Hematopoietic multipotent progenitor cell treated with erythropoietin and hydrocortisone succinate and interleukin-3 and kit ligand, for 15 days (in vitro differentiated cells): Measurements from ENCODE around the gene CADPS2.

Source experiments
- DNase-seq: peaks from one replicate; pipeline ENCODE4 v3.0.0-alpha.2; 2015; ENCODE audit warnings: low spot score

The CADPS2 gene

DNA sequence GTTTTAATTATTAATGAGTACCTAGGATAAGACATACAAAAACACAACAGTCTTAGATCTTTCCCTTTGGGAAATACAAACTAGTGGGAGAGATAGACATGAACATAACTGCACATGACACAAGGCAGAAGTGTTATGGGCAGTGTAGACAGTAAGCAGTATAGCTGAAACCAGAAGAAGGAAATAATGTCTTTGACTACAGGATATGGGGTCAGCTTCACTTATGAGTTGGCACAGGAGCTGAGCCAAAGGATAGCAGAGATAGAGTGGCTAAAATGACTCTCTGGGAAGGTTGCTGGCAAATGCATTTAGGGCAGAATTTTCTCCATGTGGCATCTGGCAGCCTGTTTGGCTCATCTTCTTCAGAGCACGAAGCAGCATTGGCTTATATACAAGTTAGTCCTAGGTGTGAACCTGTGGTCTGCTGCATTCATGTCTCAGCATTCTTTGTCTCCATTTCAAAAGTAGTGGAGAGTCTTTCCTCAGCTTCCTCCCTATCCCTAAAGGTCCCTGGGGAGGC lies 521.4 kb downstream of the CADPS2 start:
- no peak for DNase-seq

DNA sequence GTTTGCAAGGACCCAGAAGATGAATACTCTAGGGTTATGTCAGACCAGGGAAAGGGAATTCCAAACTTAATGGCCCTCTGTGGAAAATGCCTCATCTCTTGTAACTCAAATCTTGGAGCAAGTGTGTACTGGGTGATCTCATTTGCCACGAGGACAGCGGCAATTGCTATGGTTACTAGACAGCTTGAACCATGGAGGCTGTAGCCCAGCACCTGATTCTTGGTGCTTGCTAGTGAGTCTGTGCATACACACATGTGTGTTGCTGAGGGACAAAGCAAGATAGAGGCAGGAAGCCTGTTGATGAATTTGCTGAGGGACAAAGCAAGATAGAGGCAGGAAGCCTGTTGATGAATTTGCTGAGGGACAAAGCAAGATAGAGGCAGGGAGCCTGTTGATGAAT lies 523.1 kb downstream of the CADPS2 start:
- no peak for DNase-seq

DNA sequence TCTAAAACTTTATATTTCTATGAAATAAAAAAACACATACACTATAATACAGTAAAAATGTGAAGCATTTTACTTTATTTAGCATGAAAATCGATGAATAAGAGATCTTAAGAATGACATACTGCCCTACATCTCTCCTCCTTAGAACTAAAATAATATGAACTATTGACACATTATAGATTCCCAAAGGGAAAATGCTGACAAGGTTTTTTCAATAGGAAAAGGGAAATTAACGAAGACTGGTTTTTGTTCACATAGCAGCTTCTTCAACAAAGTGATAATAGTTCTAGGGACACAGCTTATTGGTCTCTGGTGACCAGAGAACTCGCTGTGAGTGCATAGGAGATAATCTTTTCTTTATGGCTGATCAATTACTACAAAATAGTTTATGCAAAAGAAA lies 523.8 kb downstream of the CADPS2 start:
- no peak for DNase-seq

DNA sequence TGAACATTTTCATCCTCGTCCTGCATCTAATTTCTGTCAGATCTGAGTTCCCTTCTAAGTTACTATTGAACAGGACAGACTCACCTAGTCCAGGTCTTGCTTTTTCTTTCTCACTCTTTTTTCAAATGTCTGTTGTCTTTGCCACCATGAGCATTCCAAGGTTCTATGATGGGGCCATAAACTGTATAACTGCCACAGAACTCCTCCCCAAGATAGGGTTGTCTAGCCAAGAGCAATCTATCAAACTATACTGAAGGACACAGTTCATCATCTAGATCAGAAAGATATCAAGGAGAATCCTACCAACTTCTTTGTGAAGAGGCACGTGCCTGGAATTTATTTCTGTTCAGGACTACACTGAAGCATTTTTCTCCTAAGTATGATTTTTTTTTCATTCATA lies 531.6 kb downstream of the CADPS2 start:
- DNase-seq: no peak

DNA sequence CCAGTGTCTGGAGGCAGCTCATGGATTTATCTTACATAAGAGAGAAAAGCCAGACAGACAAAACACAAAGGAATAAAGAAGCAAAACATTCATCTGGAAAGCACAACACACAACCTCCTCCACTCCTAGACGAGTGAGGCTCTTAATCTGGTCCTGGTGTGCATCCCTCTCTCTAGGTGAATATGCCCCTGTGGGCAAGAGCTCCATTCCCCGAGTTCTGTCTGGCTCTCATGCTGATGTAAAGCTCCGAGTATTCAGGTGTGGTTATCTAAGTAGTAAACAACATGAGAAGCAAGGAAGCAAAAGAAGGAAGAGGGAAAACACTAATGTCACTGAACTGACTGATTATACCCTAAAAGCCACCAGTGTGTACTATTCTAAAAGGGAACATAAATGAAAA lies 533.8 kb downstream of the CADPS2 start:
- DNase-seq: no peak

DNA sequence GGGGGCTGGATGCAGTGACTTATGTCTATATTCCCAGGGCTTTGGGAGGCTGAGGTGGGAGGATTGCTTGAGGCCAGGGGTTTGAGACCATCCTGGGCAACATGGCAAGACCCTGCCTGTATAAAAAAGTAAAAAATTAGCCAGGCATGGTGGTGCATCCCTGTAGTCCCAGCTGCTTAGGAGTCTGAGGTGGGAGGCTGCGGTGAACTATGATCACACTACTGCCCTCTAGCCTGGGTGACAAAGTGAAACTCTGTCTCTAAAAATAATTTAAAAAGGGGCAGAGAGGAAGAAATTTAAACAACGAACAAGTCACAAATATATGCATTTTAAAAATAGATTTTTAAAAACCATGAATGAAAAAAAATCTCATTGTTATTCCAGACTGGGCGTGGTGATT lies 535.6 kb downstream of the CADPS2 start:
- no peak for DNase-seq

DNA sequence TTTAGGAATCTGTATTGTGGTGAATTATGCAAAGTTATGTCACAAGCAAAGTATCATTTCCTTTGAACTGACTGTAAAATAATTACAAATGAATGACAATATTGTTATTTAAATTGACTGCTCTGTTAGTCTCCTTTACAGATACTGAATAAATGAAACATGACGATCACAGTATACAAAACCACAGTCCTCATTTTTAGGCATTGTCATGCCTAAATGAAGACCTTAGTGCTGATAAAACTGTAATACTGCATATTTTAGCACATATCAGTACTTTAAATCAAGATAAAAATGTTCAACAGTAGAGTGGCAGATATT lies 542.0 kb downstream of the CADPS2 start:
- no peak for DNase-seq

DNA sequence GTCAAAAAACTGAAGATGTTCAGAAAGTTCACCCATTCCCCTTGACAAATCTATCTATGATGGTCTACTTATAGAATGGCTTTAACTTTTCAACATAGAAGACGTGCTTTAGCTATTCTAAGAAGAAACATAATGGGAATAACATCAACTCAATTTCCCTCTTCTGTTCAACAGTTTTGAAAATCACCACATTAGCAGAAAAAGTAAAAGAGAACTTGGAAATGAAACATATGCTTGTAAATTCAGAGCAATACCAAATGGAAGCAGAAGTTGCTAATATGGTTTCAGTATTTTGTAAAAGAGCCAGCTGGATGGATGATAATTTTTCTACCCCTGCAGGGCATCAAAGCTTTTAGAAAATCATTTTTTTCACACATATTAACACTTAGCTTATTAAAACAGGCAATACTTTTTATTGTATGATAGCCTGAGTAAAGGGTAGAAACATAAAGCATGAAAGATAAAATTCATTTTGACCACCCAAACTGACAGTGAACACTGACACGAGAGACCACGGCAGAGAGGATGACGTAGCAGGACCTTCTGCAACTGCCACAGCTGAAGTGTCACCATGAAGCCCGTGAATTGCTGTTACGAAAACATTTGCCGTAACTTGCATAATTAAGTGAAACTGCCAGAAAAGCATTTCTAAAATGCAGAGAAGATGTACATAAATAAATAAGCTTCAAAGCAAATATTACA lies 542.5 kb downstream of the CADPS2 start:
- no peak for DNase-seq

DNA sequence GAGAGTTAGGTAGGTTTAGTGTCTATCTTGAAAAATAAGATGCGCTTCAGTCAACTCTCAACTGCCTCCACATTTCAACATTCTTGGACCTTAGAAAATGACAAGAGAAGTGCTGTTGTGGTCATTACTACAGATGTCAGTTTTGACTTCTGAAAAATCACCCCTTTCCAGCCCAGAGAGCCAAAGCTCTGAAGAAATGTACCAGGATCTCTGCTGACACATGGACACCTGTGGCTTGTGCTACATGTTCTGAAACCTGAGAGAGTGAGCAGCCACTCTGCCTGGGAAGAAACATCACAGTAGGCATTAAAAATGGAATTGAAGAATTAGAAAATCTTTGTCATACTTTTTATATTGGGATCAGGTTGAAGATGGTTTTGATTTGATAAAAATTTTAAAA lies 545.8 kb downstream of the CADPS2 start:
- DNase-seq: no peak

DNA sequence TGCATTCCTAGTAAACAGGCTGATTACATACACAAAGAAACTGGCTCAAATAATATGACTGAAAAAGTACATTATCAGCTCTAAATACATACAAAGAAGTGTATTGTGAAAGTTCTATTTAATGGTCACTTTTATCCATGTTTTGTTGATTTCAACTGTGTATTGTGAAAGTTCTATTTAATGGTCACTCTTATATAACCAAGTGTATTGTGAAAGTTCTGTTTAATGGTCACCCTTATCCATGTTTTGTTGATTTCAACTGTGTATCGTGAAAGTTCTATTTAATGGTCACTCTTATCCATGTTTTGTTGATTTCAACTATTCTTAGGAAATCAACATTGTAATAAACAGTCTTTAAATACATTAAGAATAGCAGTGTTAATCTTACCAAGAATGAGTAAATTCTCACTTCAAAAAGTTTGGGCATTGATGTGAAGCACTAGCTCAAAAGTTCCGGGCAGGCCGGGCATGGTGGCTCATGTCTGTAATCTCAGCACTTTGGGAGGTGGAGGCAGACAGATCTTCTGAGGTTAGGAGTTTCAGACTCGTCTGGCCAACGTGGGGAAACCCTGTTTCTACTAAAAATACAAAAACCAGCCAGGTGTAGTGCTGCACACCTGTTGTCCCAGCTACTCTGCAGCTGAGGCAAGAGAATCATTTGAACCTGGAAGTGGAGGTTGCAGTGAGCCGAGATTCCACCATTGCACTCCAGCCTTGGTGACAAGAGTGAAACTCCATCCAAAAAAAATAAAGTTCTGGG lies 546.9 kb downstream of the CADPS2 start:
- no peak for DNase-seq

DNA sequence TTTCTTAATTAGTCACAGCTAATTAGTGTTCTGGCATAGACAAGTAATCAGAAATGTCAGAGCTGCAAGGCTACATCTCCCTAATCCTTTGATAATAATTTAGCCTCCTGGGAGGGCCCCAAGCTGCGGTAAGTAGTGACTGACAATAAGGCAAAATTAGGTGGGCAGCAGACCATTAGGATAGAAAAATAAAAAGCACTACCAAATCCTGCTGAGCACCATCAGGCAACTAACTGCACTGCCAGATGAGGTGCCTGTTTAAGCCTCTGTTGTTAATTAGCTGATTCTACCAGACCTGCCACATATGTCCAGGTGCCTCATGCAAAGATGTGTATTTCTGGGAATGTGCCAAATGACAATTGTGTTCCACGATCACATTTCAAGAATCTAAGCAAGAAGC lies 549.2 kb downstream of the CADPS2 start:
- no peak for DNase-seq

DNA sequence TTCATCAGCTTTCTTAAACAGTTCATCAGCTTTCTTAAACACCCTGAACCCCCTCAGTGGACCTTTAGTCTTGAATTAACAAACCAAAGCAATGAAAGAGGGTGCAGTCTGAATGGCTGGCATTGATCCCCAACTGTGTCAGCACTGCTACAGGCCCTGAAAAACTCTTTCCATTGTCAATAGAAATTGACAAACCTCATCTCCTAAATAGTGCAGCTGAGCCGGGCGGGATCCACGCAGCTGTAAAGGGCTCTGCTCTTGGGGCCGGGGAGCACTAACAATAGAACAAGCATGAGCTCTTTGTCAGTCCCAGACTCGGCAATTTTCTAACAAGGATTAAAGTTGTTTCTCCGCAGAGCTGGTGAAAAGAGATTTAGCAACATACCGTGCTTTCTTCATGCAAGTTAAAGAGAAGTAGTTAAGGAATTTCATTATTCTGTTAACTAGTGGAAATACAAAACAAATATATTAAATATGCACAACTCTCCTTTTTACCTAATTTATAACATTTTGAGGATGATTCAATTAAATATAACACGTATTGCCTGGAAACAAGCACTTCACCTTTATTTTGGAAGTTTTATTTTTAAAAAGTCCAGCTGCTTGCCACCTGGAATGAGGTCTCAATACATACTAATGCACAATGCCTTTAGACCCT lies 557.0 kb downstream of the CADPS2 start:
- no peak for DNase-seq

DNA sequence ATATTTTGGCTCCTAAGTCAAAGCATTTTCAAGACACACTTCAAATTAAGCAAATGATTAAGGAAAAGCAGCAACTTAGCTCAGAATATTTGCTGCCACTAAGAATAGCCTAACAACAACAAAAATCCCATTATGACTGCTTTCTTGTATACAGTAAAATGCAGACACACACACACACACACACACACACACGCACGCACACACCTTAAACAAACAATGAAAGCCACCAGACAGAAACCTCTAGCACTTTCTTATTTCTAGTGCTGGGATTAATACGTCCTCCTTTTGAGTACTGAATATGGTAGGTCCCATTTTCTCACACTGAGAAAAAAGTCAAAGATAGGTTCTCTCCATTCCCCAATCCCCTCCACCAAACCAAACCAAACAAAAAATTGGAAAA lies 558.3 kb downstream of the CADPS2 start:
- no peak for DNase-seq

DNA sequence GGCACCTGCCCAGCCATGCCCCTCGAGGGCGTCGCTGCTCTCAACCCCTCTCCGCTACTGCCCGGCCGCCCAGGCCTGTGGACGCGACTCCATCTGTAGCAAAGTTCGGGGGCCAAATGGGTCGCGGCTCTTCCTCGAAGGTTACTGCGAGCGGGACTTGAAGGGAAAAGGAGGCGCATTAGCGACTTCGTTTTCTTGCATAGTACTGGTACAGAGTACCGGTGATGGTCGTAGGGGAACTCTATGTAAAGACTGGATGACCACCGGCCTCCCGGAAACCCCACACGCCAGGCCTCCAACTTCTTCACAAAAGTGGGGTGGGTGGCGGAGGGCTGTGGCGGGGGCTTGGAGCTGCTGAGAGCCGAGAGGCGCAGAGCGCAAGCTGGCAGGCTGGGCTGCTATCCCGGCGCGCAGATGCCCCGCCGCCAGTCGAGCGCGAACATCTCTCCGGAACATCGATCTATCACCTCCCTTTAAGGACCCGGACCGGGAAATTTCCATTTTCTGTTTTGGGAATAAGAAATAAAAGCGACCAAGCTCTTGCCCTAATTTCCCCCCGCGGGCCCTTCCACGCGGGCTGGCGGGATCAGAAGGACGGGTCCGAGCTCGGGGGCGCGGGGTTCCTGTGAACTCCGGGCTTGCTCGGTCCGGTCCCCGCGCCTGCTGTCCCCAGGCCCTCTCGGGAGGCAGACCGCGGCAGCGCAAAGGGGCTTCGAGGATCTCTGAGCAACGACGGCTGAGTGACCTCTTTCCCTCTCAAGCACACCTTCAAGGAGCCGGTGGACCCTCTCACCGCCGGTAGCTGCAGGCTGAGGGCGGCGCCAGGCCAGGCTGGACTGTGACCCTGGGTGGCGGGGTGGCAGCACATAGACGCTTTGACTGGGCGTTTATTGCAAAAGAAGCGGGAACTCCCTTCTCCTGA lies 569.5 kb downstream of the CADPS2 start:
- no peak for DNase-seq

DNA sequence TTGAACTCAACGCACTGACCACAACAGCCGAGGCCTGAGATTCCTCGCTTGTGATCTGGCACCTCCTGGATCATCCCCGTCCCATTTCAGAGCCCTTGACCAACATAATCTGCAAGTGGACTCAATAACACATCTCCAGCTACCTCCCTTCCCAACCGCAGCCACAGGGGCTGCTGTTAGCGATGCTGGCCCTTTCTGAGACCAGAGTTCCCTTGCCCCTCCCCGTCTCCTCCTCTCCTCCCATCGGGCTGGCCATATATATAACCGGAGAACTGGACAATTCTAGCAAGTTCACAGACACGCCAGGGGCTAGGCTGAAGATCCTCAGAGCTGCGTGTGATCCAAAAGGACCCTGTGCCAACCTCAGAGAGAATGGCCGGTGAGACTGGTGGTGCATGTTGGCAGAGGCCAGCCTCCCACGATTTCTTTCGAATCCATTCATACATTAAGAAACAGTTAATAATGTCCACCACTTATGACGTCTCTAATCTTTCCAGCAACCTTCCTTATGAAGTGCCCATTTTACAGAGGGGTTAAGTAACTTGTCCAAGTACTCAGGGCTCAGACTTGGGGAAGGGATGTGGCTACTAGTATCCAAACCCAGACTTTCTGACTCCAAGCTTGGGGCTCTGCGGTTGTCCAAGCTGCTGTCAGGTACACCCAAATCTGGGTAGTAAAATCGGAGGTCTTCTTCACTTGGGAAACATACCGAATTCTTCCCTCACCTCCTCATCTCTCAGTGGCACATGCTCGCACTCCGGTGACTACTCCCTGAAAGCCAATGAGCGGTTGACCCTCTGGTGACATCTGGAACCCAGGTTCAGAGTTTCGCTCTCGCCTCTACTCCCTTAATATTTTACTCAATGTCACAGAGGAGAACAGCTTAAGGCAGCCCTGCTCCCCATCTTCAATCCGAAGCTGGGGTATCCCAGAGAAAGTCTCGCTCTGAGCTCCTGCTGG lies 570.5 kb downstream of the CADPS2 start:
- DNase-seq: no peak

DNA sequence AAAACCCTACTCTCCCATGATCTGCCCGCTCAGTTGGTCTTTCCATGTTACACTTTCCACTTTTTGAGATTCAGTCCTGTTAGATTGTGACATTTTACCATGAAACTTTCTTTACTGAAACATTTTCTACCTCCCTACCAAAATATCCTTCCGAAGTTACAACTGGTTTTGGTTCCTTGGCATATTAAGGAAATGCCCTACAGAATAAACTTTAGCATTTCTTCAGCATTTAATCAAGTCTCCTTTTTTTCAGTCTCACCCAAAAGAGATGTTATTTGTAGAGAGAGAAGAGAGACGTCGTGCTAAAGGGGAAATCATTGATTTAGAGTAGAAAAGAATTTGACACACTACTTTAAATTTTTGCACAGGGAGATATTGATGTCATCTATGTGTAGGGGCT lies 572.0 kb downstream of the CADPS2 start:
- DNase-seq: no peak

DNA sequence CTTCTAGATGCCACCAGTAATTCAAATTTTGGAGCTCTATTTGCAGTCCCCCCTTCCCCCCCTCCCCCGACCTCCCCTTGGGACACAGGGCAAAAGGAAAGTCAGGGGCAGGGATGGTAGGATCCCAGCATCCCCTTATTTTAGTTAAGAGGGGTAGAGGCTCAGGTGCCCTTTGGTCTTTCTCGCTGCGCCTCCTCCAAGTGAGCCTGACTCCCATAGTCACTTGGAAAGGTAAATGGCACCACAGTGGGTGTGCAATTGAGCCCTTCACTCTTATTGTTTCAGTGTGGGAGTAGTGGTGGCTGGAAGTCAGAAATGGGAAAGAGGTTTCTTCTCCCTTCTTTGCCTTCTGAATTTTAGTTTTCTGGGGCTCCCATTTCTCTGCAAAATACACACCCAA lies 573.5 kb downstream of the CADPS2 start:
- DNase-seq: no peak

DNA sequence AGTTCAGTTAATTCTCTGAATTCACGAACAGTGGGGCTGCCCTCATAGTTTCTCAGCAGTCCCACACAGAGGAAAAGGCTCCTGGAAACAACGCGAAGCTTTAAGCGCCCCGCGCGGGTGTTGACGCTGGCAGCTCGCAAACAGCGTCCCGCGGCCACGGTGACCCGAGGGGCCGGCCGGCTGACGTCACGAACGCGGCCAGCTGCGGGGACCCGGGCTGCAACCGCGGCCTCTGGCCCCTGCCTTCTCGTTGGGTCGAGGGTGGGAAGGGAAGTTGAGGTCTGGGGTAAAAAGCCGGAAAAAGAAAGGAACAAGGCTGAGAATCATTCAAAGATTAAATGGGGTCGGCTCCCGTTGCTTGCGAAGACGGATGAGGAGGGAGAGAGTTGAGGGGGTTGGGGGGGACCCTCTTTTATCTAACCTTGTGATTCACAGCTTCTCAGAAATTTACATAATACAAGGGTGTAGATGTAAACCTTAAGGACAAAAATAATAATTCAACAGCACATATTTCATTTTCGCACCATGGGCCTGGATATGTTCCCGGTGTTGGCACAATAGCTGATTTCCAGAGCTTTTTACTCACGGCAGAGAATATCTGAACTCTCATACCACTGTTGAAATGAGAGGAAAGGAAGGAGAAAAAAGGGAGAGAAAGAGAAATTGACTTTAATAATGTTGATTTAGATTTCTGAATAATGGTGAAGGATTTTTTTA lies 574.4 kb downstream of the CADPS2 start:
- DNase-seq: no peak

DNA sequence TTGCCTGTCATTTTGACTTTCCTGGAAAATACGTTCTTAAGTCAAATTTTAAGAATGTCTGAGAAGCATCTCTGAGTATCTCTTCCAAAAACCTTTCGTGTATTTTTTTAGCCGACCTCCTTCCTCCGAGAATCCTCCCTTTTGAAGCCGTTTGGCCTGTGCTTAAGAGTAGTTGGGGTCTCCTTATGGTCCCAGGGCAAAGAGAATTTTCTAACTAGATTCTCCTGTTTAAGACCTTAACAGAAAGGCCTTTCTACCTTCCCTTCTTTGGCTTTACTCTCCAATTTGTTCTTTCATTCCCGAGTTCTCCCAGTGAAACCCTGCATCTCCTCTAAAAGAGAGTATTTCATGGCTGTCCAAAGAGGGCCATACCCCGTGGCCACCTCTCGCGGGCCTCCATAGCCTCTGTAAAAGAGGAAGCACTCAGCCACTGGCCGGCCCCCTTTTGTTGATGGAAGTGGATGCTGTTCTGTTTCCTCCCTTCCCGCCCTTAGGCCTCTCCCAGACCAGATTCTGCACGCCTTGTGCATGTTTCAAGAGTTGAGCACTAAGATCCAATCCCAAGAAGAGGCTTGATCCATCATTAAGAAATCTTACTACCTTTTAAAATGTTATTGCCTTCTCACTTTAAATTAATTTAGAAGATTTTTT lies 575.1 kb downstream of the CADPS2 start:
- DNase-seq: no peak
